ENCODE measurements around the gene COL2A1. TPM values are rescaled to one million over a fixed set of nuclear protein-coding genes. Genes with fewer than 3 reads are reported as not detected.

COL2A1 gene
- total and polyA plus RNA-seq, 4 donors: 321 TPM; not detected in 3

GRCh38 chr12:48016373-48017020 is 12.2 kb upstream of the COL2A1 start:
- TF ChIP-seq EGR1 (IDR thresholded peaks at IDR 0.05; ENCODE audit: low read depth in 2 of 2) (no peak), FOXA1 (IDR thresholded peaks at IDR 0.05) (no peak), HNF4G (IDR thresholded peaks at IDR 0.05) (no peak), YY1 (IDR thresholded peaks at IDR 0.05) (no peak), GABPA (IDR thresholded peaks at IDR 0.05 in 1 of 2, conservative IDR thresholded peaks at IDR 0.05 in 1 of 2) (no peak), JUND (IDR thresholded peaks at IDR 0.05) (no peak), CTCF (IDR thresholded peaks at IDR 0.05; ENCODE audit: low read depth, low read length, missing input control) (no peak), HNF4A (conservative IDR thresholded peaks at IDR 0.05) (no peak), RXRA (IDR thresholded peaks at IDR 0.05) (no peak), MAX (IDR thresholded peaks at IDR 0.05) (no peak), REST (IDR thresholded peaks at IDR 0.05) (no peak), NR2F2 (IDR thresholded peaks at IDR 0.05) (no peak), FOXA2 (IDR thresholded peaks at IDR 0.05) (no peak), ATF3 (IDR thresholded peaks at IDR 0.05) (no peak), SP1 (IDR thresholded peaks at IDR 0.05) (no peak), TAF1 (conservative IDR thresholded peaks at IDR 0.05) (no peak), ZBTB33 (IDR thresholded peaks at IDR 0.05) (no peak), RAD21 (IDR thresholded peaks at IDR 0.05) (no peak)
- Histone ChIP-seq H3K36me3 (ENCODE audit: control insufficient read depth in 4 of 4, insufficient read depth in 3 of 4, low read depth in 1 of 4, low read length in 3 of 4) (no peaks in the 10 kb centered on the region), H3K4me3 (ENCODE audit: low read depth in 1 of 3, low read length in 3 of 3) (no peak overlapping the region), H3K9ac (ENCODE audit: low read depth in 1 of 2, low read length in 2 of 2) (no peak overlapping the region), H3K27me3 (ENCODE audit: control insufficient read depth in 4 of 4, insufficient read depth in 4 of 4, low read length in 3 of 4) (peaks cover 0 to 9% (median 0%) of the 10 kb centered on the region in 4 donors), H3K27ac (ENCODE audit: low read depth in 1 of 2, low read length in 2 of 2) (no peak overlapping the region), H3K9me3 (ENCODE audit: control insufficient read depth in 4 of 4, low read length in 3 of 4) (no peaks in the 10 kb centered on the region), H3K4me1 (ENCODE audit: control insufficient read depth in 4 of 4, insufficient read depth in 4 of 4, low read length in 3 of 4) (no peaks in the 10 kb centered on the region)
- DNase-seq (ENCODE audit: low spot score): no peak
- 85% methylated on average over 8 of the region's 8 CpGs for WGBS

Data from liver (tissue), 9 donors.